Ascending aorta (tissue), 2 donors: ENCODE measurements around the gene ZNF462. TPM values are rescaled to one million over a fixed set of nuclear protein-coding genes. Genes with fewer than 3 reads are reported as not detected.

Source experiments
- DNase-seq, 2 donors: peaks; one replicate each; pipeline ENCODE4 v3.0.0-alpha.2; 2019; ENCODE audit warnings: low spot score in 2 of 2
- H3K27ac ChIP-seq, 2 donors: fragments of 200-600 bp; sonication (generic); one replicate each; pipeline ENCODE4 v1.5.1; 2016 to 2017; ENCODE audit warnings: mild to moderate bottlenecking in 1 of 2
- H3K27me3 ChIP-seq: fragments of 200-600 bp; sonication (generic); one replicate; pipeline ENCODE4 v1.5.1; 2017
- H3K36me3 ChIP-seq, 2 donors: fragments of 200-600 bp; sonication (generic); one replicate each; pipeline ENCODE4 v1.5.1; 2016
- H3K4me1 ChIP-seq, 2 donors: fragments of 200-600 bp; sonication (generic); one replicate each; pipeline ENCODE4 v1.5.1; 2016 to 2017; ENCODE audit warnings: mild to moderate bottlenecking in 1 of 2
- H3K4me3 ChIP-seq, 2 donors: fragments of 200-600 bp; sonication (generic); one replicate each; pipeline ENCODE4 v1.5.1; 2016 to 2017; ENCODE audit warnings: mild to moderate bottlenecking in 1 of 2
- H3K9me3 ChIP-seq, 2 donors: fragments of 200-600 bp; sonication (generic); one replicate each; pipeline ENCODE4 v1.5.1; 2016
- CTCF ChIP-seq, 3 experiments: fragments of 200-600 bp in 2 of 3; fragments of 450-650 bp in 1 of 3; sonication (generic) in 2 of 3; IDR thresholded peaks; one replicate each; pipeline ENCODE4 v1.5.1; 2016 to 2019; ENCODE audit warnings: antibody characterized with exemption in 3 of 3, mild to moderate bottlenecking in 1 of 3, moderate library complexity in 1 of 3
- intact Hi-C: fragments of 100-400 bp; cut with DNase I; formaldehyde crosslinking; loops from one replicate; pipeline ENCODE4 v1.15.1; 2023
- total RNA-seq: library from RNA; depleted of rRNA; stranded (reverse); fragments of >200 nt; gene quantifications from one replicate; pipeline ENCODE4 v1.1.0, GENCODE V29; 2016

ZNF462 gene
- total RNA-seq, 1 donor from 2014 or later, result 8.8 TPM

DNA sequence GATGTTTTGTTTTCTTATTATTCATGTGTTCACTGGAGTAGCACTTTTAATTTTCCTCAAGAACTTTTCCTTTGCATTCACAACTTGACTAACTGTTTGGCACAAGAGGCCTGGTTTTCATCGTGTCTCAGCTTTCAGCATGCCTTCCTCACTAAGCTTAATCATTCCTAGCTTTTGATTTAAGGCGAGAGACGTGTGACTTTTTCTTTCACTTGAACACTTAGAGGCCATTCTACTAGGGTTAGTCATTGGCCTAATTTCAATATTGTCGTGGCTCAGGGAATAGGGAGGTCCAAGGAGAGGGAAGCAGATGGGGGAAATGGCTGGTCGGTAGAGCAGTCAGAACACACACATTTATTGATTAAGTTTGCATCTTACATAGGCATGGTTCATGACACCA lies 94.0 kb downstream of the ZNF462 start:
- Histone ChIP-seq H3K9me3 (no peaks in the 10 kb centered on the region), H3K4me3 (no peak overlapping the region), H3K27ac (no peak overlapping the region), H3K4me1 (no peaks in the 10 kb centered on the region), H3K36me3 (no peaks in the 10 kb centered on the region), H3K27me3 (no peaks in the 10 kb centered on the region)
- no peak for DNase-seq
- TF ChIP-seq CTCF (IDR thresholded peaks at IDR 0.05), result no peak
- intact Hi-C loops, result no loop called here

DNA sequence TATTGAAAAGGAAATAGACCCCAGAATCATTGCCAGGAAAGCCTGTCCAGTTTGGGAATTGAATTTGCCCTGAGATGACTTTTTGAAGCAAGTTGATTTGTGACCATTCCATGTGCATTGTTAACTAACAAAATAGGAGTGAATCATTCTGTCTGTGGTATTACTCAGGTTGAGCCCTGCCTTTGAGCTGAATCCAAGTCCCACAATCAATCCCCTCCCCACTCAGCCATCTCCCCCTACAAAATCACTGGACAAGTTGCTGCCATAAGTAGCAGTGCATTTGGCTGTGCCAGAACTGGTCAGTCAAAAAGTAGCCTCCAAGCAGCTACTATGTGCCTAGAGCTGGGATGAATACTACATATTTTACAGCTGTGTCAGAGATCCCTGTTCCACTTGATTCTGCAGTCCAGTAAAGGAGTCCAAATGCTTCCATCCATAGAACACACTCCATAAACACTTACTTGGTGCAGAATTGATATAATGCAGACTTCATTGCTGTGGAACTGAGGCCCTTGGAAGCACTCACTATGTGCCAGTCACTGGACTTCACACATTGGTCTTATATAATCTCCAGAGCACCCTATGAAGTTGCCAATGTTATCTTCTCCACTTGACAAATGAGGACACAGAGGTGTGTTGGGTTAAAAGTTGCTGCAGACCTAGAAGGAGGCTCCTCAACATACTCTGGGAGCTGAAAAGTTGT lies 96.1 kb downstream of the ZNF462 start:
- no peak for TF ChIP-seq CTCF (IDR thresholded peaks at IDR 0.05)
- intact Hi-C loops, result no loop called here
- H3K27me3 ChIP-seq, result no peaks in the 10 kb centered on the region
- no peak for DNase-seq
- no peaks in the 10 kb centered on the region for H3K9me3 ChIP-seq
- no peak overlapping the region for H3K27ac ChIP-seq
- no peaks in the 10 kb centered on the region for H3K36me3 ChIP-seq
- no peak overlapping the region for H3K4me3 ChIP-seq
- no peaks in the 10 kb centered on the region for H3K4me1 ChIP-seq

- H3K27me3 ChIP-seq, result no peaks in the 10 kb centered on the region
- TF ChIP-seq CTCF (IDR thresholded peaks at IDR 0.05), result no peak
- no peaks in the 10 kb centered on the region for H3K4me1 ChIP-seq
- no peaks in the 10 kb centered on the region for H3K9me3 ChIP-seq
- intact Hi-C loops, result no loop called here
- no peak overlapping the region for H3K27ac ChIP-seq
- no peaks in the 10 kb centered on the region for H3K36me3 ChIP-seq
- DNase-seq, result no peak
- no peak overlapping the region for H3K4me3 ChIP-seq
Observed at GRCh38 chr9:106960258-106960657, 97.3 kb downstream of the ZNF462 start.

DNA sequence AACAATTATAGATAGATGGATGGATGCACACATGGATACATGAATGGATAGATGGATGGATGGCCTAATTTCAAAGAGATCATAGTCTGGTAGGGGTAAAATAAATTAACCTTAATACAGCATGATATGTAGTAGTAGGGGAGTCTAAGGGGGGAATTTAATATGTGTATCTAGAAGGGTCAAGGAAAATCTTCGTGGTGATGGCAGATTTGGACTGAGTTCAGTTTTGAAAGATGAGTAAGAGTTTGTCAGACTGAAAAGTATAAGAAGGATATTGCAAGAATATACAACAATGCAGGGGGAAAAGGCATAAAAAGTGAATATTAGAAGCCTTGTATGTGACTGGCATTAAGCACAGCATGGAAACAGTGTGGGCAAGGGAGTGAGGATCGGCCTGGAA lies 98.7 kb downstream of the ZNF462 start:
- no peaks in the 10 kb centered on the region for H3K9me3 ChIP-seq
- TF ChIP-seq CTCF (IDR thresholded peaks at IDR 0.05), result no peak
- H3K27me3 ChIP-seq, result no peaks in the 10 kb centered on the region
- H3K4me1 ChIP-seq, result no peaks in the 10 kb centered on the region
- no peak overlapping the region for H3K4me3 ChIP-seq
- H3K36me3 ChIP-seq, result no peaks in the 10 kb centered on the region
- no peak for DNase-seq
- H3K27ac ChIP-seq, result no peak overlapping the region
- intact Hi-C loops, result no loop called here

DNA sequence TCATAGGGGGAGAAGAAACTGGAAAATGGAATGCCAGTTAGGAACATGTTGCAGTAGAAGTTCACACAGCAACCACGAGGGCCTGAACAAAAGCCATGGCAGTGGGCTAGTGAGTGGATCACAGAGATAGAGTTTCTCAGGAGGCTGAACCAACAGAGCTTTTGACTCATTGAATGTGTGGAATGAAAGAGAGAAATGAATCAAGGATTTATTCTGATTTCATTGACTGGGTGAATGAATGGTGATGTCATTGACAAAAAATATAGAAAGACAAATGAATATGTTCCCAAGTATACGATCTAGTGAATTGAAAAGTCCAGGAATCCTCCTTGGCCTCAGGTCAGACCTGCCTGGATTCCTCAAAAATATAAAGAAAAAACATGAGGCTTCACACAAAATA lies 99.2 kb downstream of the ZNF462 start:
- H3K4me1 ChIP-seq, result no peaks in the 10 kb centered on the region
- no peak for DNase-seq
- no peak overlapping the region for H3K27ac ChIP-seq
- H3K27me3 ChIP-seq, result no peaks in the 10 kb centered on the region
- H3K9me3 ChIP-seq, result no peaks in the 10 kb centered on the region
- TF ChIP-seq CTCF (IDR thresholded peaks at IDR 0.05), result no peak
- intact Hi-C loops, result no loop called here
- no peak overlapping the region for H3K4me3 ChIP-seq
- H3K36me3 ChIP-seq, result no peaks in the 10 kb centered on the region
